Measurements from ENCODE around the gene TBC1D22A. TPM values are rescaled to one million over a fixed set of nuclear protein-coding genes. Genes with fewer than 3 reads are reported as not detected.
A peak's percentile ranks its signal among the peaks of the same experiment; 100 is the strongest.

TBC1D22A gene
- total RNA-seq, 4 donors from 2014 or later = 31.2 to 111 (median 41.8) TPM

DNA sequence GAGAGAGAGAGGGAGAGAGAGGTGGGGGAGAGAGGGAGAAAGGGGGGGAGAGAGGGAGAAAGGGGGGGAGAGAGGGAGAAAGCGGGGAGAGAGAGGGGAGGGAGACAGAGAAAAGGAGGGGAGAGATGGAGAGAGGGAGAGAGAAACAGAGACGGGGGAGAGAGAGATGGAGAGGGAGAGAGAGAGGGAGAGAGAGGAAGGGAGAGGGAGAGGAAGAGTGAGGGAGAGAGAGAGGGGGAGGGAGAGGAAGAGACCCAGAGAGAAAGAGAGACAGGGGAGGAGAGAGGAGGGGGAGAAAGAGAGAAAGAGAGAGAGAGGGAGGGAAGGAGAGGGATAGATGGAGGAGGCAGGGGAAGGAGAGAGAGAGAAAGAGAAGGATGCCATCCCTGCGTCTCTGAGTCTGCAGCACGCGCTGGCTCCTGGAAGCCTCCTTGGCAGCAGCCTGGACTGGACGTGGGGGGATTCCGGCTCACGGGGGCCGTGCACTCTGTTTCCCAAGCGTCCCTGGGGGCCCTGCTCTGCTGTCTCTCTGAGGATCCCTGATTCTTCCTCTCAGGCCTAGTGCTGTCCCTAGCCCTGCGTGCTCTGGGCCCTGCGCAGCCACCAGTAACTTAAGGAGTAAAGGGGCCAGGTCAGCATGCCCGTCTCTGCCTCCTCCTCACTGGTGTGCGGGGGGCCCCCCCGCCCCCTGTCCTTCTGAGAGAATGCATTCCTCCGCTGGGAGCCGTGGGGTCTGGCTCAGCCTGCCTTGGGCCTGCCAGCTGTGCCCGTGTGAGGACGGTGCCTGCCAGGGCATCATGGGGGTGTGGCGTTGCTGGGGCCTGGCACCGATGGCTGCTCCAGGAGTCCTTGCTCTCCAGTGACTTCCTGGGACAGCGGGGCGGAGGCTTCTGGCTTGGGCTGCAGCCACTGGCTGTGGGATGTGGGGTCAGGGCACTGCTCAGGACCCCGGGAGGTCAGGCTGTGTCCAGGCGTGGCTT, 429.5 kb downstream of the TBC1D22A start:
- WGBS, 2 donors (ENCODE audit: low coverage in 1 of 2) = 48 to 59% methylated on average over 6 to 23 of the region's 25 CpGs
- Histone ChIP-seq H3K36me3 (no peaks in the 10 kb centered on the region), H3K4me1 (peaks cover 0 to 5% (median 4%) of the 10 kb centered on the region in 4 donors), H3K4me3 (no peak overlapping the region), H3K27me3 (no peaks in the 10 kb centered on the region), H3K27ac (no peak overlapping the region), H3K9me3 (no peaks in the 10 kb centered on the region)
- intact Hi-C loops (cut with DNase I; ENCODE audit: low total_unique reads) (no loop called here), in situ Hi-C loops (cut with MboI; ENCODE audit: low pct_ligation_motif_present in 1 of 4, low pct_unique_long_range_greater_than_20kb in 1 of 4, low sequenced_read_pairs in 3 of 4) (no loop called here)
- TF ChIP-seq POLR2AphosphoS5 (IDR thresholded peaks at IDR 0.05) (no peak), POLR2A (IDR thresholded peaks at IDR 0.05) (no peak), EP300 (IDR thresholded peaks at IDR 0.05; ENCODE audit: low read depth) (no peak)
- TF ChIP-seq, protein P1, sequence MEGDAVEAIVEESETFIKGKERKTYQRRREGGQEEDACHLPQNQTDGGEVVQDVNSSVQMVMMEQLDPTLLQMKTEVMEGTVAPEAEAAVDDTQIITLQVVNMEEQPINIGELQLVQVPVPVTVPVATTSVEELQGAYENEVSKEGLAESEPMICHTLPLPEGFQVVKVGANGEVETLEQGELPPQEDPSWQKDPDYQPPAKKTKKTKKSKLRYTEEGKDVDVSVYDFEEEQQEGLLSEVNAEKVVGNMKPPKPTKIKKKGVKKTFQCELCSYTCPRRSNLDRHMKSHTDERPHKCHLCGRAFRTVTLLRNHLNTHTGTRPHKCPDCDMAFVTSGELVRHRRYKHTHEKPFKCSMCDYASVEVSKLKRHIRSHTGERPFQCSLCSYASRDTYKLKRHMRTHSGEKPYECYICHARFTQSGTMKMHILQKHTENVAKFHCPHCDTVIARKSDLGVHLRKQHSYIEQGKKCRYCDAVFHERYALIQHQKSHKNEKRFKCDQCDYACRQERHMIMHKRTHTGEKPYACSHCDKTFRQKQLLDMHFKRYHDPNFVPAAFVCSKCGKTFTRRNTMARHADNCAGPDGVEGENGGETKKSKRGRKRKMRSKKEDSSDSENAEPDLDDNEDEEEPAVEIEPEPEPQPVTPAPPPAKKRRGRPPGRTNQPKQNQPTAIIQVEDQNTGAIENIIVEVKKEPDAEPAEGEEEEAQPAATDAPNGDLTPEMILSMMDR (IDR thresholded peaks at IDR 0.05) = no peak
- DNase-seq = peak; percentile 33

GRCh38 chr22:47192651-47193437, 430.4 kb downstream of the TBC1D22A start:
- intact Hi-C loops (cut with DNase I; ENCODE audit: low total_unique reads) (no loop called here), in situ Hi-C loops (cut with MboI; ENCODE audit: low pct_ligation_motif_present in 1 of 4, low pct_unique_long_range_greater_than_20kb in 1 of 4, low sequenced_read_pairs in 3 of 4) (no loop called here)
- WGBS, 2 donors (ENCODE audit: low coverage in 1 of 2) = 55% methylated on average over 25 of the region's 32 CpGs; no CpG with 5 or more reads in 1 of the 2 donors
- no peaks in the 10 kb centered on the region for H3K36me3 ChIP-seq
- H3K27ac ChIP-seq = no peak overlapping the region
- no peaks in the 10 kb centered on the region for H3K27me3 ChIP-seq
- no peak overlapping the region for H3K4me3 ChIP-seq
- DNase-seq = peak; percentile 84
- H3K9me3 ChIP-seq = no peaks in the 10 kb centered on the region
- TF ChIP-seq POLR2AphosphoS5 (IDR thresholded peaks at IDR 0.05) = no peak
- TF ChIP-seq, protein P1 (IDR thresholded peaks at IDR 0.05) = no peak
- H3K4me1 ChIP-seq = peaks cover 0 to 5% (median 4%) of the 10 kb centered on the region in 4 donors

DNA sequence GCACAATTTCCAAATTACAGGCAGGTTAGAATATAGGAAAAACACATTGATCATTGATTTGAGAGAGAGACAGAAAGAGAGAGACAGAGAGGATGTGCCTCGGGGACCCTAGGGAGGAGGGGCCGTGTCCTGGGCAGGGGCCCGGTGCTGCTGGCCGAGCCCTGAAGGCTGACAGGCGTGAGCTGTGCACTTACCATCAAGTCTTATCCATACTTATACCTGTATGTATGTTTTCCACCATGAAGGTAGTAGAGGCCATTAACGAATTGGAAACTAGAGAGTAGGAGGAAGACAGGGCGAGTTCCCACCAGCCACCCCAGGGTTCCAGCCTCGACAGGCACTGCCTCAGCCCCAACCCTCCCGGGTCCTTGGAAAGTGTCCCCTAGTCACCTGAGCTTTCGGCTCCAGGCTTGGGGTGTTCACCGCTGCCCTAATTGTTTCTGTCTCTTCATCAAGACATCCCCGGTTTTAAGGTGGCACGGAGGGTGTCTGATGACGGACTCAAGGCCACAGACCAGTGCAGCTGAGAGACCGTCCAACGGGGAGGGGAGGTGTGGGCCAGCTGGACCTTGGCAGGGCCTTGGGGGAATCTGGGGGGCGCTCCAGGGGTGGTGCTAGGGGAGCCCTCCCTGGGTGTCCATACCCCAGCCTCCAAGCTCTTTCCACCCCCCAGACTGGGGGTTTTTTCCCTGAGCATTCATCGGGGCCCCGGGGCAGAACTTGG, 431.3 kb downstream of the TBC1D22A start:
- Histone ChIP-seq H3K4me3 (no peak overlapping the region), H3K27ac (no peak overlapping the region), H3K4me1 (peaks cover 0 to 5% (median 4%) of the 10 kb centered on the region in 4 donors), H3K27me3 (peaks cover 2% of the 10 kb centered on the region), H3K9me3 (no peaks in the 10 kb centered on the region), H3K36me3 (no peaks in the 10 kb centered on the region)
- WGBS, 2 donors (ENCODE audit: low coverage in 1 of 2) = 89 to 95% methylated on average over 4 to 19 of the region's 19 CpGs
- no peak for DNase-seq
- TF ChIP-seq, protein P1 (IDR thresholded peaks at IDR 0.05) = no peak
- TF ChIP-seq EP300 (IDR thresholded peaks at IDR 0.05; ENCODE audit: low read depth) = no peak
- no peak for TF ChIP-seq POLR2A (IDR thresholded peaks at IDR 0.05)
- no peak for TF ChIP-seq POLR2AphosphoS5 (IDR thresholded peaks at IDR 0.05)
- intact Hi-C loops (cut with DNase I; ENCODE audit: low total_unique reads) = no loop called here
- in situ Hi-C loops (cut with MboI; ENCODE audit: low pct_ligation_motif_present in 1 of 4, low pct_unique_long_range_greater_than_20kb in 1 of 4, low sequenced_read_pairs in 3 of 4) = no loop called here

Data from transverse colon (tissue), 4 donors.